Kidney epithelial cell (primary cell): ENCODE measurements around the gene LYZL1. TPM values are rescaled to one million over a fixed set of nuclear protein-coding genes. Genes with fewer than 3 reads are reported as not detected.
"Not testable (repeated sequence)": the region's sequence is repeated elsewhere in the genome, so short reads cannot be mapped to it uniquely, and the experiment has no call there.

Source experiments
- DNase-seq: peaks from one replicate; pipeline ENCODE4 v3.0.0-alpha.2; 2010; ENCODE audit warnings: low read depth
- H3K27me3 ChIP-seq: 2 replicates; pipeline ENCODE4 v1.6.0; 2011; ENCODE audit warnings: low read length; ENCODE audit not compliant: control insufficient read depth, insufficient read depth
- H3K36me3 ChIP-seq: 2 replicates; pipeline ENCODE4 v1.5.1; 2011; ENCODE audit warnings: low read length; ENCODE audit not compliant: control insufficient read depth, insufficient read depth
- H3K4me3 ChIP-seq: 2 replicates; pipeline ENCODE4 v1.5.1; 2011; ENCODE audit warnings: low read depth, mild to moderate bottlenecking, control low read depth, low read length
- total RNA-seq: library from RNA; depleted of rRNA; stranded (reverse); fragments of >200 nt; gene quantifications from 2 replicates; pipeline ENCODE4 v1.2.3, GENCODE V29; 2015
- TF ChIP-seq, protein P1 (sequence below): IDR thresholded peaks from 2 replicates; pipeline ENCODE4 v1.5.1; 2011; ENCODE audit warnings: mild to moderate bottlenecking, moderate library complexity, low read length, control low read depth, inconsistent platforms; ENCODE audit not compliant: insufficient read depth, poor library complexity, severe bottlenecking

Gene LYZL1
- total RNA-seq, 1 donor from 2014 or later, result not detected

DNA sequence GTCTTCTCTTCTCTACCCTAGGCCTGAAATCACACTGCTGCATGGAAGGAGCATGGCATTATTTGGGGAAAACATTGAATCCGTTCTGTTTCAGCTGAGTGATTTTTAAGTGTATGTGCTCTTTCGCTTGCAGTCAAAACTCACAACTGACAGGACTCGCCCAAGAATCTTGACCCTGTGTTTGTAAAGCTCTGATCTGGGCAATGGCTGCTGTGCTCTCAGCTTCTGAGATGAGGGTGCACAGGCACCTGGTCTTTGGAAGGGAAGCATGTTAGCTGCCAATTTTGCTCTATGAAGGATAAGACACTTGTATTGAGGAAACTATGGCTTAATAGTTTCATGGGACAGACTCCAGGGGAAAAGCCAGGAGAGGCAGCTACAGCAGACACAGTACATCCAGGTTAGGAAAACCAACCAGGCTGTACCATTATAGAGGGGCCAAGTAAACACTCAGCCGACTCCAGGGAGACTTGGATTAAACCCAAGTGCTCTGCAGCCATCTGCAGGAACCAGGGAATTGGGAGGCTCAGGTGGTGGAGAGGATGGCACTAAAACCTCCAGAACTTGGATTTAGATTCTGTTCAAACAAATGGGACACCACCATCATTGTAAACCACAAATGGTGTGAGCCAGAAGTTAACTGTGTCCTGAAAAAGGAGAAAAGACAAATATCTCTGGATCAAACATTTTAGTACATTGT is 43.3 kb downstream of the LYZL1 start:
- TF ChIP-seq, protein P1, sequence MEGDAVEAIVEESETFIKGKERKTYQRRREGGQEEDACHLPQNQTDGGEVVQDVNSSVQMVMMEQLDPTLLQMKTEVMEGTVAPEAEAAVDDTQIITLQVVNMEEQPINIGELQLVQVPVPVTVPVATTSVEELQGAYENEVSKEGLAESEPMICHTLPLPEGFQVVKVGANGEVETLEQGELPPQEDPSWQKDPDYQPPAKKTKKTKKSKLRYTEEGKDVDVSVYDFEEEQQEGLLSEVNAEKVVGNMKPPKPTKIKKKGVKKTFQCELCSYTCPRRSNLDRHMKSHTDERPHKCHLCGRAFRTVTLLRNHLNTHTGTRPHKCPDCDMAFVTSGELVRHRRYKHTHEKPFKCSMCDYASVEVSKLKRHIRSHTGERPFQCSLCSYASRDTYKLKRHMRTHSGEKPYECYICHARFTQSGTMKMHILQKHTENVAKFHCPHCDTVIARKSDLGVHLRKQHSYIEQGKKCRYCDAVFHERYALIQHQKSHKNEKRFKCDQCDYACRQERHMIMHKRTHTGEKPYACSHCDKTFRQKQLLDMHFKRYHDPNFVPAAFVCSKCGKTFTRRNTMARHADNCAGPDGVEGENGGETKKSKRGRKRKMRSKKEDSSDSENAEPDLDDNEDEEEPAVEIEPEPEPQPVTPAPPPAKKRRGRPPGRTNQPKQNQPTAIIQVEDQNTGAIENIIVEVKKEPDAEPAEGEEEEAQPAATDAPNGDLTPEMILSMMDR, result no peak
- no peaks in the 10 kb centered on the region for H3K36me3 ChIP-seq
- DNase-seq, result no peak
- no peaks in the 10 kb centered on the region for H3K27me3 ChIP-seq
- no peak overlapping the region for H3K4me3 ChIP-seq

DNA sequence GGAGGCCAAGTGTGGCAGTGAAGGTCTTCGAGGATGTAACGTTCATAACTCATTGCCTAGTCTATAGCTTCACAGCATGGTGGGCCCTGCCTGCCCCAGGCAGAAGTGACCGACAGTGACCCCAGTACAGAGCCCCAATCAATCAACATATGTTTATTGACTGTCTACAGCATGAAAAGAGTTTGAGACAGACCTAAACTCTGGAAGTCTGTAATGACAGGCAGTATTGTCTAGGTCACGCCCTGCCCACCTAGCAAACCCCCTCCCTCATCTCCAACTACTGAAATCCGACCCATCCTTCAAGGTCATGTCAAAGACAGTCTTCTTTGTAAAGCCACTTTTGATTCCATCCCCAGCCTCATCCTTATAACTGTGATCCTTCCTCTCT is 43.9 kb downstream of the LYZL1 start:
- TF ChIP-seq, protein P1, result no peak
- DNase-seq, result no peak
- Histone ChIP-seq H3K4me3 (no peak overlapping the region), H3K27me3 (no peaks in the 10 kb centered on the region), H3K36me3 (no peaks in the 10 kb centered on the region)

DNA sequence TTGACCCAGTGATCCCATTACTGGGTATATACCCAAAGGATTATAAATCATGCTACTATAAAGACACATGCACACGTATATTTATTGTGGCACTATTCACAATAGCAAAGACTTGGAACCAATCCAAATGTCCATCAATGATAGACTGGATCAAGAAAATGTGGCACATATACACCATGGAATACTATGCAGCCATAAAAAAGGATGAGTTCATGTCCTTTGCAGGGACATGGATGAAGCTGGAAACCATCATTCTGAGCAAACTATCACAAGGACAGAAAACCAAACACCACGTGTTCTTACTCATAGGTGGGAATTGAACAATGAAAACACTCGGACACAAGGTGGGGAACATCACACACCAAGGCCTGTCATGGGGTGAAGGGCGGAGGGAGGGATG is 48.7 kb downstream of the LYZL1 start:
- not testable (repeated sequence) for DNase-seq, H3K36me3 ChIP-seq, H3K27me3 ChIP-seq, H3K4me3 ChIP-seq

DNA sequence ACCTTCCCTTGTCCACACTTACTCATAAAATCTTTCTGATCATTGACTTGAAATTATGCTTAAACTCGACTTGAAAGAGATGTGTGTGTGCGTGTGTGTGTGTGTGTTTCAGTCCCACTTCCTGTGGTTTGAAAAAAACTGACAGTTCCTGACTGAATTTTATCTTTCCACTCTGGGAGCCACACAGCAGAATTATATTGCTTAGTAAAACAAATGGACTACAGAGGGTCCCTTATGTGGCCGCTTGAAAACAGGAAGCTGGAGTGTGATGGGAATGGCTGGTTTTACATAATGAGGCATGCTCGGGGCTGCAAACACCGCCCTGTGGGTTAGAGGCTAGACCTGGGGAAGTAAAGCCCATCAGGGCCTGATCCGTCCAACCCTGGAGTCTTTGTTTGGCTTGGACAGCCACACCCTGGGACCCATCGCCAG is 54.8 kb downstream of the LYZL1 start:
- no peak for DNase-seq
- H3K36me3 ChIP-seq, result no peaks in the 10 kb centered on the region
- H3K4me3 ChIP-seq, result no peak overlapping the region

GRCh38 chr10:29344073-29344820 is 55.4 kb downstream of the LYZL1 start:
- TF ChIP-seq, protein P1, result no peak
- Histone ChIP-seq H3K4me3 (no peak overlapping the region), H3K27me3 (no peaks in the 10 kb centered on the region), H3K36me3 (no peaks in the 10 kb centered on the region)
- no peak for DNase-seq

More for the DNA sequence above, 54.8 kb downstream of the LYZL1 start:
- TF ChIP-seq, protein P1, result no peak
- no peaks in the 10 kb centered on the region for H3K27me3 ChIP-seq

GRCh38 chr10:29345144-29345909 is 56.5 kb downstream of the LYZL1 start:
- Histone ChIP-seq H3K4me3 (no peak overlapping the region), H3K27me3 (no peaks in the 10 kb centered on the region), H3K36me3 (no peaks in the 10 kb centered on the region)
- DNase-seq, result no peak
- TF ChIP-seq, protein P1, result no peak
